ENCODE data around the gene GRIK1.

The GRIK1 gene

GRCh38 chr21:29657240-29657989 is 282.4 kb downstream of the GRIK1 start:
- TF ChIP-seq, protein P1, sequence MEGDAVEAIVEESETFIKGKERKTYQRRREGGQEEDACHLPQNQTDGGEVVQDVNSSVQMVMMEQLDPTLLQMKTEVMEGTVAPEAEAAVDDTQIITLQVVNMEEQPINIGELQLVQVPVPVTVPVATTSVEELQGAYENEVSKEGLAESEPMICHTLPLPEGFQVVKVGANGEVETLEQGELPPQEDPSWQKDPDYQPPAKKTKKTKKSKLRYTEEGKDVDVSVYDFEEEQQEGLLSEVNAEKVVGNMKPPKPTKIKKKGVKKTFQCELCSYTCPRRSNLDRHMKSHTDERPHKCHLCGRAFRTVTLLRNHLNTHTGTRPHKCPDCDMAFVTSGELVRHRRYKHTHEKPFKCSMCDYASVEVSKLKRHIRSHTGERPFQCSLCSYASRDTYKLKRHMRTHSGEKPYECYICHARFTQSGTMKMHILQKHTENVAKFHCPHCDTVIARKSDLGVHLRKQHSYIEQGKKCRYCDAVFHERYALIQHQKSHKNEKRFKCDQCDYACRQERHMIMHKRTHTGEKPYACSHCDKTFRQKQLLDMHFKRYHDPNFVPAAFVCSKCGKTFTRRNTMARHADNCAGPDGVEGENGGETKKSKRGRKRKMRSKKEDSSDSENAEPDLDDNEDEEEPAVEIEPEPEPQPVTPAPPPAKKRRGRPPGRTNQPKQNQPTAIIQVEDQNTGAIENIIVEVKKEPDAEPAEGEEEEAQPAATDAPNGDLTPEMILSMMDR (IDR thresholded peaks at IDR 0.05; ENCODE audit: low read depth, low read length, missing control alignments) = no peak
- no peak for DNase-seq (ENCODE audit: low read depth)

DNA sequence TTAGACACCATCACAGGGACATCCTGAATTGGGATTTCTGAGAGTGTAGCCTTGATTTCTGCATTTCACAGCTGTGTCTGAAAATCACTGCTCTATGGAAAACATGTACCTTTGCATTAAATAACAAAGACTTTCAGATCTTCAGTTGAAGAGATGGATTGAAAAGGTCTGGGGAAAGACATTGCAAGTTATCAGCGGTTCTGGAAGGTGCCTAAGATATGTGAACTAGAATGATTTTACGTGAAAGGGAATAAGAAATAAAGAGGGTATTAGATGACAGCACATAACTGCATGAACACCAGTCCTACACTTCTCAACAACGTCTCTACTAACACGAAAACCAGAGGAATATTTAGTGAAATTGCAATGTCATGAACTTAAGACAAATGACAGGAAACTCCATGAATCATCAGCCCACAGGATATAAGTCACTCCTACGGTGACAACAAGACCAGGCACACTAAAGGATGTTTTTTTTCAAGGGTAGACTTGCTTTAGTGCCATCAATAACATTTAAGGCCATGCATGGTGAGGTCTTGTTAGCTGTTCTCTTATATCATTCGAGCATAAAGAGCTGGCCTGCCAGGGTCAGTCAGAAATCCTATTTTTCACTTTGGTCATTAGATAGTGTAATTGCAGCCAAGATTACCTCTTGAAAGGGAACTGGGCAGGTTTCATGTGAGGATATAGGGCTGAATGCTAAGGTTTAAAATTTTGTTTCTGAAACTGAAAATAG is 283.1 kb downstream of the GRIK1 start:
- no peak for DNase-seq (ENCODE audit: low read depth)
- H3K4me3 ChIP-seq (ENCODE audit: low read depth, low read length) = no peak overlapping the region
- TF ChIP-seq, protein P1 (IDR thresholded peaks at IDR 0.05; ENCODE audit: low read depth, low read length, missing control alignments) = no peak

More at GRCh38 chr21:29657240-29657989, 282.4 kb downstream of the GRIK1 start:
- no peak overlapping the region for H3K4me3 ChIP-seq (ENCODE audit: low read depth, low read length)

DNA sequence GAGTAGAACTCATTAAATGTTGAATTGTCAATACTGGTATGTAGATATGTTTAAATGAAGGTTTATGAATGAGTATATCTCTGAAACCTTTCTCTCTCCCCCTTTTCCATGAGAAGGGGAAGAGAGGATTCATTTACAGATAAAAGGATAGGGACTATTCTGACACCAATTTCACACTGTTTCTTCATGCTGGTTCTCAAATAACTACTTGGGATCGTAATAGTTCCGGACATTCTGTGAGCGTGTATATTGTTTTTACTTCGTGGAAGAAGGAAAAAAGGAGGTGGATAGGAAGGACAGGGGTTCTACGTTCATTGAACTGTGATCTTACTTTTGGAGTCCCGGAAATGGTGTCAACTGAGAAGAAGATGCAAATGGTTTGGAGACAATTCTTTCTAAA is 284.2 kb downstream of the GRIK1 start:
- TF ChIP-seq, protein P1 (IDR thresholded peaks at IDR 0.05; ENCODE audit: low read depth, low read length, missing control alignments) = no peak
- H3K4me3 ChIP-seq (ENCODE audit: low read depth, low read length) = no peak overlapping the region
- DNase-seq (ENCODE audit: low read depth) = no peak

GRCh38 chr21:29654855-29655254 is 284.9 kb downstream of the GRIK1 start:
- no peak for DNase-seq (ENCODE audit: low read depth)
- TF ChIP-seq, protein P1 (IDR thresholded peaks at IDR 0.05; ENCODE audit: low read depth, low read length, missing control alignments) = no peak
- no peak overlapping the region for H3K4me3 ChIP-seq (ENCODE audit: low read depth, low read length)

- H3K4me3 ChIP-seq (ENCODE audit: low read depth, low read length) = no peak overlapping the region
- no peak for DNase-seq (ENCODE audit: low read depth)
- TF ChIP-seq, protein P1 (IDR thresholded peaks at IDR 0.05; ENCODE audit: low read depth, low read length, missing control alignments) = no peak
Measured at GRCh38 chr21:29654203-29654602, 285.6 kb downstream of the GRIK1 start.

GRCh38 chr21:29650523-29651022 is 289.2 kb downstream of the GRIK1 start:
- no peak for DNase-seq (ENCODE audit: low read depth)
- TF ChIP-seq, protein P1 (IDR thresholded peaks at IDR 0.05; ENCODE audit: low read depth, low read length, missing control alignments) = no peak
- H3K4me3 ChIP-seq (ENCODE audit: low read depth, low read length) = no peak overlapping the region
